Effector CD4-positive, alpha-beta T cell (primary cell): ENCODE results near the gene TMEM181.
"Not testable (repeated sequence)": the region's sequence is repeated elsewhere in the genome, so short reads cannot be mapped to it uniquely, and the experiment has no call there.

ENCODE experiments used
- DNase-seq: peaks from one replicate; pipeline ENCODE4 v3.0.0-alpha.2; 2020

Gene TMEM181

DNA sequence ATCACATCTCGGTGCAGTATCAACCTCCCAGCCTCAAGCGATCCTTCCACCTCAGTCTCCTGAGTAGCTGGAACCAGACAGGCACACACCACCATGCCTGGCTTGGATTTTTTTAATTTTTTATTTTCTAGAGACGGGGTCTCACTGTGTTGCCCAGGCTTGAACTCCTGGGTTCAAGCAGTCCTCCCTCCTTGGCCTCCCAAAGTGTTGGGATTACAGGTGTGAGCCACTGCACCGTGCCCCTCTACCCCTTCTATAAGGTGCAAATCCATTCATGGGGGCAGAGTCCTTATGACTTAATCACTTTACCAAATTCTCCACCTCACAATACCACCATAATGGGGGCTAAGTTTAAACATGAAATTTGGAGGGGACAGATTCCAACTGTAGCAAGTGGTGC, 37.7 kb downstream of the TMEM181 start:
- DNase-seq, result no peak

DNA sequence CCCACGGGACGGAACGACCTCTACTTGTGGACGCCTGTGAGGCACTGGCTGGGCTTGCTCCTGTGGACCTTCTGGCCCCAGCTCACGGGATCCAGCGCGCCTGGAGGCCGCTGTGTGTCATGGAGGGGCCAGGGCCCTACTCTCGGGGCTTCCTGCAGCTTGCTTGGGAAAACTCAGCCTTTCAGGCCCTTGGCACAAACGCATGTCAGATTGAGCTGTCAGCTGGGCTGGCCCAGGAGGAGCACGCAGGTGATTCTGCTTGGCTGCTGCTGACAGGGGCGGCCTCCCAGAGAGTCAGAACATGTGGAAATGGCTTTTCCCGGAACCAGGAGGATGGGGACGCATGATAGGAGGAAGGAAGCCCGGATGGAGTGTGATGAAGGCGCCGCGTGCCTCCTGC, 39.7 kb downstream of the TMEM181 start:
- DNase-seq, result no peak

DNA sequence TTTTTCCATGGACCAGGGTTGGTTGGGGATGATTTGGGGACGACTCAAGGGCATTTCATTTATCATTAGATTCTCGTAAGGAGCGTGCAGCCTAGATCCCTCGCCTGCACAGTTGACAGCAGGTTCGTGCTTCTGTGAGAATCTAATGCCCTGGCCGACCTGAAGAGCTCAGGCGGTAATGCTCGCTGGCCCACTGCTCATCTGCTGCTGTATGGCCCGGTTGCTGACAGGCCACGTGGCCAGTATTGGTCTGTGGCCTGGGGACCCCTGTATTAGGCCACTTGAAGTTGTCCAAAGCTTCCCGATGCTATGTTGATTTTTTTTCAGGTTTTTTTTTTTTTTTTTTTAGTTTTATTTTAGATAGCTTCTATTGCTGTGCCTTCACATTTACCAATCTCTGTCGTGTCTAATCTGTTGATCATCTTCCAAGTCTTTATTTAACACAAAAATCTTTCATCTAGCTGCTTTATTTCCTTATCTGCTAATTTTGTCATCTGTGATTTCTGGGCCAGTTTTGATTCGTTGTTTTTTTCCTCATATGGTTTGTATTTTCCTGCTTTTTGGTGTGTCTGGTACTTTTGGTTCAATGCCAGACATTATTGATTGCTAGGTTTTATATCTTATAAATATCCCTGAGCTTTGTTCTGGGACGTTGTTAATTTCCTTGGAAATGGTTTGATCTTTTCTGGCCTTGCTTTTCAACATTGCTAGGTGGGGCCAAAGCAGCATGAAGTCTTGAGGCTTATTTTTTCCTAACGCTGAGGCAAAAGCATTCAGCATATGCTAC, 43.6 kb downstream of the TMEM181 start:
- no peak for DNase-seq

DNA sequence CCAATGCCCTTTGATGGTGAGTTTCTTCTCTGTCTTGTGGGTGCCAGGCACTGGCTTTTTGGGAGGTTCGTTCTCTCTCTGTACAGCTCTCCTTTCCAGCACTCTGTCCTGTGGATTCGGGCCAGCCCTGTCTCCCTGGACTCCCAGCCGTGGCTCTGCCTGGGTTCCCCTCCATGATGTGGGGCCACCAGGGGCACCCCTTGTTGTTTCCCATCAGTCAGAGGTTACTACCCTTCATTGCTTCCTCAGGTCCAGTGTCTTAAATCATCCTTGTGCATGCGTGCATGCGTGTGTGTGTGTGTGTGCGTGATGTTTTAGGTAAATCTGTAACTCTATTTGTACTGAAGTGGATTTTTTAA, 44.1 kb downstream of the TMEM181 start:
- no peak for DNase-seq

DNA sequence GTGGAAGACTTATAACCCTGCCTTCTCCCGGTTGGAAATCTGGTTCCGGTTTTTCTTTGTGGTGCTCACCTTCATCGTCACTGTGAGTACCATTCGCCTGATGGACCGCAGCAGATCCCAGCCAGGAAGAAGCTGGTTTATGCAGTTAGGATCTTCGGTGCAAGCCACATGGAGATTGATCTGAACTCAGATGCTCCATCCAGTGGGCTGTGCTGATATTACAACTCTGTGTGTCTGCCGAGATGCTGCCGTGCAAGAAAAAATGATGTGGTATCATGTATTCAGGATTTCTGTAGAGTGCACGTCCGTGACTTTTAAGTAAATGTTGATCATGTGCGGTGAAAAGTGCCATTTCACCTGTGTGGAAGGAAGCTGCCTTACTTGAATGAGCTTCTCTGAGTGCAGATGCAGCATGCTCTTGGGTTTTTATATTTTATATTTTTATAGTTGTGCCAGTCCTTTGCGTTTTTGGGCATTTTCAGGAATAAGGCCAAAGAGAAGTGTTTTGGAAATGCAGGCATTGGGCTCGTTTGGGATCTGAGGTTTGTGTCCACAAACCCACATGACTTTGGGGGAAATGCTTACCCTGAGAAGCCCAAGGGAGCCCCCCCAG, 45.5 kb downstream of the TMEM181 start:
- DNase-seq, result peak; percentile 38

DNA sequence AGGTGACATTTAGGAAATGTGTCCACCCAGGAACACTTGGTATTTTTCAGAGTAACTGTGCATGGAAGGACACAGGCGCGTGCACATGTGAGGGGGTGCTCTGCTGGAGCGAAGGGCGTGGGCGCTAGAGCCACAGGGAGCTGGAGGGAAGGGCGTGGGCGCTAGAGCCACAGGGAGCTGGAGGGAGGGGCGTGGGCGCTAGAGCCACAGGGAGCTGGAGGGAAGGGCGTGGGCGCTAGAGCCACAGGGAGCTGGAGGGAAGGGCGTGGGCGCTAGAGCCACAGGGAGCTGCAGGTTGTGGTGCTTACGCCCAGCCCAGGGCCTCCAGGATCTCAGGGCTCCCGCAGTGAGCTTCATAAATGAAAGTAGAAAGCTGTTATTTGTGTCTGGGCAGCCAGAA, 46.1 kb downstream of the TMEM181 start:
- DNase-seq, result not testable (repeated sequence)

DNA sequence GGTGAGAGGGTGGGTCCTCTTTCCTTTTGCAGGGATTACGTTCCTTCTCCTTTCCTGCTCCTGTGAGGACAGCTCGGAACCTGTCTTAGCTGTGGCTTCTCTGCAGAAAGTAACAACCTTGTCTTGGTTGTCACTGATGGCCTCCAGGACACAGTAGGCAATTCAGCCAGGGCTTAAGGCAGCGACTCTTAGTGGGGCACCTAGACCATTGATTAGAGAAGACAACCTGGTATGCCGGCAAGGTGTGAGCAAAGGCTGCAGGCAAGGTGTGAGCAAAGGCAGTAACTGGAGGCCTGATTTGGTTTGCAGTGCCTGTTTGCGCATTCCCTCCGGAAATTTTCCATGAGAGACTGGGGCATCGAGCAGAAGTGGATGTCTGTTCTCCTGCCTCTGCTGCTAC, 47.0 kb downstream of the TMEM181 start:
- no peak for DNase-seq

DNA sequence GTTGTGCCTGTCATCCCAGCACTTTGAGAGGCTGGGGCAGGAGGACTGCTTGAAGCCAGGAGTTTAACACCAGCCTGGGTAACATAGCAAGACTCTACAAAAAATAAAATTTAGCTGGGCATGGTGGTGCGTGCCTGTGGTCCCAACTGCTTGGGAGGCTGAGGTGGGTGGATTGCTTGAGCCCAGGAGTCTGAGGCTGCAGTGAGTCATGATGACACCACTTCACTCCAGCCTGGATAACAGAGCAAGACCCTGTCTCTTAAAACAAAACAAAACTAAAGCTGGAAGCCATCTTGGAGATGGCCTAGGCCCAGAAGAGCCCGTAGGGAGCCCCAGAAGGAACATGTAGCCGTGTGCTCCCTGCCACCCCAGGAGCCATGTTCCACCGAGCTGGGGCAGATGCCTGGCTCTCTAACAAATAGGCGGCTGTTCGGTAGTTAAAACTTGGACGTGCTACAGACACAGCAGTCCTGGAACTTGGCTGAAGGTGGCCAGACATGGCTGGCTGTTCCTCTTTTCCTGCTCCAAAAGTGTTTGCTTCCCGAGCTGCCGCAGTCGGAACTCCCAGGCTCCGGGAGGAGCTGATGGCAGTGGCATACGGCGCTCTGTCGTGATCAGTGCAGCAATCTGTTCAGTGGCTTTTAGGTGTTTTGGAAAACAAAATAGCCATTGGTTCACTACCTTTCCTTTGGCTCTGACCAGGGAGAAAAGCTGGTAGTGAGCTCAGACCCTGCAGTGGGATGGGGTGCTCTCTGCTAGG, 47.7 kb downstream of the TMEM181 start:
- no peak for DNase-seq

DNA sequence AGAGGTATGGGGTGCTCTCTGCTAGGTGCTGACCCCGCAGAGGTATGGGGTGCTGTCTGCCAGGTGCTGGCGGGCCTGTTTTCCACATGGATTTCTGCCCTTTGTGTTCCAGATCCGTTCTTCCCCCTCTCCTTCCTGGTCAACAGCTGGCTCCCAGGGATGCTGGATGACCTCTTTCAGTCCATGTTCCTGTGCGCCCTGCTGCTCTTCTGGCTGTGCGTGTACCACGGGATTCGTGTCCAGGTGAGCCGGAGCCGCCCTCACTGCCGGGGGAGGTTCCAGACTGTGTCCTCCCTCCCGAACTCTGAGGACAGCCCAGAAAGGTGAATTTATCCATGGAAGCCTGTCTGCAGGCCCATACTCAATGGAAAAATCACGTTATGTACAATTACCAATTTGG, 48.3 kb downstream of the TMEM181 start:
- DNase-seq, result no peak

DNA sequence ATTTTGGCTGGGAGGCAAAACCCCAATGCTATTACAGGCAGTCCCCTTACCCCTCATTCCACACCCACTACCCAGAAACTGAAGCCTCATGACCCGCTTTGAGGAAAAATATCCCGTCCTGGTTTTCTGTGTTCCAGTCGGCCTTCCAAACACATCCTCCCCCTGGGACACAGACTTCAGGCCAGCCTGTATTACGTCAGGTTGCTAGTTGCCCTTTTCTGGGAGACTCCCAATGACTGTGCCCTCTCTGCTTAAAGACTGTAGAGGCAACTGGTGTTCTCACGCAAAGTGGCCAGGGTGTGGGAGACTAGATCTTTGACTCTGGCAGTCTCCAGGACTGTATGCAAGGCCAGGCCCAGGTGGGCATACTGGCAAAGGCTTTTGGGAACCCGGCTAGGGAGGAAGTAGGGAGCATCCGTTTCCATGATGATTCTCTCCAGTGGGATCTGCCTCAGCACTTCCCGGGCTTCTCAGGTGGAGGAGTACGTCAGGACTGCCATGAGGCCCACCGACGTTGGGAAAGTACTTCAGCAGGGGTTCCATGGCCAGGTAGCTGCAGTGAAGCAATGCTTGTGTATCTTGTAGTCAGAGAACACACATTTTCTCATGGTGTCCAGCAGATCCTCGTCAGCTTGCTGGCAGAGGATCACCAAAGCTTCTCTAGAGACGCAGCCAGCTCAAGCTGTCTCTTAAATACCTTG, 49.7 kb downstream of the TMEM181 start:
- DNase-seq, result no peak

DNA sequence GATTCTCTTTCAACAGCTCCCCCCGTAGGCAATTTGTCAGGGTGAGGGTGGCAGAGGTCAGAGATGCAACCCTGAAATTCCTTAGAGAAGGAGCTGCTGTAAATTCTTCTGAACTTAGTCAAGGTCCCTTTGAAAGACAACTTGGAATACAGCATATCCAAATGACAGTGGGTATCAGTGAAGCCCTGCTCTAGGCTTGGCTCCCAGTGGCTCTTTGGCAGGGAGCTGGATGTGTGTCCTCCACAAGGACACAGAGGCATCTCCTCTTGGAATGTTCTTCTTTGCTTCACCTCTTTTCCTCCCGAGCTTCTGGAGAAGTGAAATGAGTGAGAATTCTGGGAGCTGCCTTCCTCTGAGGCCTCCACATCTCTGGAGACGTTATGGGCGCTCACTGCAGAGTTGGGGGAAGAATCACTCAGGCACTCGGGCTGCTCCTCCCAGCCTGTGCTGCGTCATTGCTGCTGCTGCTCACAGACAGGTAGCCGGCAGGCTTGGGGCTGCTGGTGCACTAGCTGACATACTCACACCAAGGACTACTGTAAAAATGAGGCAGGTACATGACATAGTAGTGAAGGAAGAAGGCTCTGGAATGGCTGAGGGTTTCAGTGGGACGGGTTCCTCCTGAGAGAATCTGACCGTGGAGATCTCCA, 50.6 kb downstream of the TMEM181 start:
- DNase-seq, result no peak

DNA sequence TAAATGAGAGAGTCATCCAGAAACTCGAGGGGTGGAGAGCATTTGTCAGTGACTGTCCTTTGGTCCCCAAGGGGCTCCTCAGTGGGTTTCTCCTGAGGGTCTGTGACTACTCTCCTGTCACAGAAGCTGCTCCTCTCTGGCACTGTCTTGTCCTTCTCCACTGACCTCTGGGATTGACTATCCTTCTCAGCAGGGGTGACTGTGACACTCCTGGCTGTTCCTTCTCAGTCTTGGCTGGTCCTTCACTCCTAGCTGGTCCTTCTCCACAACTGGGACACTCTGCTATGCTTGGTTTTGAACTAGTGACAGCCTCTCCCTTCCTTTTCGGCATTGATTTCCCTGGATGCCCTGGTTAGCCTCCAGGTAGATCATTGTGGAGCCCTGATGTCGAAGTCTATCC, 51.1 kb downstream of the TMEM181 start:
- DNase-seq, result no peak

DNA sequence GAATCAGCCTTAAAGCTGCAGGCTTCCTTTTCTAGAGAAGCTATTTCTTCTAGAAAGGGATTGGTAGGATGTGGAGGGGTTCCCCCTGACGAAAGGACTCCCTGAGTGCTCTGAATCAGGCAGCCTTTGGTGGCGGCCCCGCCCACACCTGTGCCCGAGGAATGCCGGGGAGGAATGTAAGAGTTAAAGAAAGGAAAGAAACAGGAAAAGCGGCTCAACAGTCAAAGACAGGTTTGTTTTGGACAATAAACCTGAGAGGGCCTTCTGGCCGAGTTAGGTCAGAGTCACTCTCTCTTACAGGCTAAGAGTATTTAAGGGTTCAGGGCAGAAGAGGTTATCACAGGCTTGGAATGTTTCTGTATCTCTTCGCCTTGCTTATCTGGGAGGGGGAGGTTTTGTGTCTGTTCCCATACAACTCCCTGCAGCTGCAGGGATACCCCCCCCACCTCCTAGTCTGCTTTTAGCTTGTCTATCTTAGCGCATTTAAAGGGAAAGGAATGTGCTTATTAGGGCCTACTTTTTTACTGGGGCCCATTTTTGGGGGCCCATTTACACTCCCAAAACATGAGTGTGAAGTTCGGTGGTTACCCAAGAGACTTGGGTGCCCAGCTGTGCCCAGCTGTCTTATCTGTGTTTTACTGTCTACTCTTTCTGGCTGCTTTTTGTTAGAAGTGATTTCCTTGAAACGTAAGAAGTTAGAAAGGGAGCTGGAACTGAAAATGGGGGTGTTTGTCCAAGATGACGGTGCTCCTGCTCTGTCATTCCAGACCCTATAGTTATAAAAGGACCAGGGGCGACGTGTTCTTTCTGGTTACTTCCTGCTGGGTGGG, 51.9 kb downstream of the TMEM181 start:
- DNase-seq, result no peak

DNA sequence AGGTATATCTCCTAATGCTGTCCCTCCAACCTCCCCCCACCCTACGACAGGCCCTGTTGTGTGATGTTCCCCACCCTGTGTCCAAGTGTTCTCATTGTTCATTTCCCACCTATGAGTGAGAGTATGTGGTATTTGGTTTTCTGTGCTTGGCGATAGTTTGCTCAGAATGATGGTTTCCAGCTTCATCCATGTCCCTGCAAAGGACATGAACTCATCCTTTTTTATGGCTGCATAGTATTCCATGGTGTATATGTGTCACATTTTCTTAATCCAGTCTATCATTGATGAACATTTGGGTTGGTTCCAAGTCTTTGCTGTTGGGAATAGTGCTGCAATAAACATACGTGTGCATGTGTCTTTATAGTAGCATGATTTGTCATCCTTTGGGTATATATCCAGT, 54.7 kb downstream of the TMEM181 start:
- not testable (repeated sequence) for DNase-seq

DNA sequence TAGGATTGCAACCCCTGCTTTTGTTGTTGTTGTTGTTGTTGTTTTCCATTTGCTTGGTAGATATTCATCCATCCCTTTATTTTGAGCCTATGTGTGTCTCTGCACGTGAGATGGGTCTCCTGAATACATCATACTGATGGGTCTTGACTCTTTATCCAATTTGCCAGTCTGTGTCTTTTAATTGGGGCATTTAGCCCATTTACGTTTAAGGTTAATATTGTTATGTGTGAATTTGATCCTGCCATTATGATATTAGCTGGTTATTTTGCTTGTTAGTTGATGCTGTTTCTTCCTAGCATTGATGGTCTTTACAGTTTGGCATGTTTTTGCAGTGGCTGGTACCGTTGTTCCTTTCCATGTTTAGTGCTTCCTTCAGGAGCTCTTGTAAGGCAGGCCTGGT, 58.4 kb downstream of the TMEM181 start:
- not testable (repeated sequence) for DNase-seq

DNA sequence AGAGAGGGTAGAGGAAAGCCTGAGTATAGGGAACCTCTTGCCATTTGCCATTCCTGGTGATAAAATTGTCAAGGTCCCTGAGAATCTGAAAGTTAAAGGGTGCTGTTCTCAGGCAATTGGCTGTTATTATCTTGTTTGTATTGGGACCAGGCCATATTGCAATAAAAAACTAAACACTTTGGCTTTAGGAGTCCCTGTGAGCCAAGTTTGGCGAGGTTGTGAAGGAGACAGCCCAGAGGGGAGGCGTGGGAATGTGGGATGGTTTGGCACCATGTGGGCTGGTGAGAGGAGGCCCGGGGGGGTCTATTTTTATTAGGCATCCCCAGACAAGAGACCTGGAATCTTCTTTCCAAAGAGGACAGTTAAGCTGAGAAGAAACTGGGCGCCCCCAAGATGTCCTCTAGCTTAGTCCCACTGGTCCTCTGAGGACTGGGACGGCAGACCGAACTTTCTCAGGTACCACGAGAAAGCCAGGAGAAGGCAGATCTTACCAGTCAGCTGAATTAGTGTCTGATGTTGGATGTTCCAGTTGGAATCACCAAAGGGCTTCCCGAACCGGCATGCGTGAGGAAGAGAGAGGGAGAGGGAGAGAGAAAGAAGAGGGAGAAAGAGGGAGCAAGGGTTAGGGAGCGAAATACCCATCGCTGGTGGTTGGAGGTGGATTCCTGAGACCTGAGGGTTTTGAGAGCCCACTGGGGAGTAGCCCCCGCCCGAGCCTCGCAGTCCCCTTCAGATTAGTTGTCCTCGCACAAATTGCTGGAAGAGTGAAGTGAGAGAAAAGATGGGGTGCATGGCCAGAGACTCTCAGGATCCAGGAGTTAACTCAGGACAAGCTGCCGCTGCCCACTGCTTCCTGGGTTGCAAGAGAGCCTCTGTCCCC, 60.3 kb downstream of the TMEM181 start:
- no peak for DNase-seq

DNA sequence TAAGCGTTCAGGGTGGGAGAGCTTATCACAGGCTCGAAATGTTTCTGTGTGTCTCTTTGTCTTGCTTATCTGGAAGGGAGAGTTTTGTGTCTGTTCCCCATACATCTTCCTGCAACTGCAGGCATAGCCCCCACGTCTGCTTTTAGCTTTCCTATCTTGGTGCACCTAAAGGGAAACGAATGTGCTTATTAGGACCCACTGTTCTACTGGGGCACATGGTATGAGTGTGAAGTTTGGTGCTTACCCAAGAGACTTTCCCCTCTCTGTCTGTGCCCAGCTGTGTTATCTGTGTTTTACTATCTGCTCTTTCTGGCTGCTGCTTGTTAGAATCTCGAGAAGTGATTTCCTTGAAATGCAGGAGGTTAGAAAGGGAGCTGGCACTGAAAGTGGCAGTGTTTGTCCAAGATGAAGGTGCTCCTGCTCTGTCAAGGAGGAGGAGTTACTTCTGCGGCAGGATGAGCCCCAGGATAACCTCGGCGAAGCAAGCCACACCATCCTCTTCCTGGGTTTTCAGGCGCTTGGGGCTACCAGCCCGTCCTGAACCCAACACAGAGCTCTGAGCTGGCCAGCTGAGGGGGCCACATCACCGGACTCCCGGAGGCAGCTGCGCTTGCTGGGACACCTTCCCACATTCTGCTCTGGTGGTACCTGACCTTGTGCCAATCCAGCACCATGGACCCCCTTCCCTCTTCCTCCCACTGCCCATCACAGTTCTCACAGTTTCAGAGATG, 61.2 kb downstream of the TMEM181 start:
- no peak for DNase-seq

DNA sequence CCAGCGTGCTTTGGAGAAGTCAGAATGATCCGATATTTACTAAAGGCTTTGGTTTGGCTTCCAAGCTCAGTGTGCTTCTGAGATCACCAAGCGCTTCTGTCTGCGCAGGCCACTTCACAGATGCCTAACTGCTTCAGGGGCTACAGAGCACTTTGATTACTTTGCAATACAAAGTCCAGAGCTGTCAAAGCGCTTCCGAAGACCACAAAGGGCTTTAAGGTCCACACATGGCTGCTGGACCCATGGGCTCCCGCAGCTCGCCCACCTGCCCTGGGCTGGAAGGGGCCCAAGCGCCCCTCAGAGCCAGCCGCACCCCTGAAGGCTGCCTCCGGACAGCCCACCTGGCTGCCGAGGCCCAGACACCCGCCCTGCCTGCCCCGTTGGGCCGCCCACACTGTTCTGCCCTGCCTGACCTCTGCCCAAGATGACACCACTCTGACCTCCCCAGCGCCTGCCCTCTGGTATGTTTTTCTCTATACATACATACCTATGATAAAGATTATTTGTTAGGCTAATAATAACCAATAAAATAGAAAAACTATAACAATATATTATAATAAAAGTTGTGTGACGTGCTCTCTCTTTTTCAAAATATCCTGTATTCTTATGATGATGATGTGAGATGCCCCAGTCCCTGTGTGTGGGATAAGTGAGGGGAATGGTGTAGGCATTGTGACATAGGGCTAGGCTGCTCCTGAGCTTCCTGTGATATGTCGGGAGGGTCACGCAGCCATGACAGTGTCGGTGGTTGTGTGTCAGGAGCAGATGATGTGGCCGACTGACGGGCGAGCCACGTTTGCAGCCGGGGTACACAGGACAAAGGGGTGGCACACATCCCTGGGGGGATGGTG, 62.0 kb downstream of the TMEM181 start:
- DNase-seq, result no peak

DNA sequence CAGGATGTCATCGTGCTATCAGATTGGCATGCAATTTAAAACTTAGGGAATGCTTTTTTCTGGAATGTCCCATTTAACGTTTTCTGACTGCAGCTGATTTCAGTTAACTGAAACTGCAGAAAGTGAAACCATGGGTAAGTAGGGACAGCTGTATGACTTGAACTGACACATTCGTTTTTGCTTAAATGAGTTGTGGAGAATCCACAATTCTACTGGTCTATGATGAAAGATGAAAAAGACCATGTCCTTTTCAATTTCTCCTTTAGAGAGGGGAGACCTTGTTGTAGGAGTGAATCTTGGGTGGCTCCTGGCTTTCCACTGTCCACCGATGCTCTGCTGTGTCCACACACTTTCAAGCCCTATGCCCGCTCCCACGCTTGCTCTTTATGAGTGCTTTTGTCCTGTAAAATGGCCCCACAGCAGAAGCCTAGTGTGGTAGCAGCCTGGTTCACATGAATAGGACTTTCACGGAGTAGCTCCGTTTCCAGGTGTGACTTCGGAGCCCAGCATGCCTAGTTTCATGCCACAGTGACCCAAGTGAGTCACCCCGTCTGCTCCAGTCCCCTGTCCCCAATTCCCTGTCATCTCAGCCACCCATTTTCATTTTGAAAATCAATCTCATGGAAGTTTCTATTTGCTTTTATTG, 62.8 kb downstream of the TMEM181 start:
- no peak for DNase-seq
